A549 (cell line): ENCODE measurements around the gene DOK7.

Experiments used
- BHLHE40 ChIP-seq: IDR thresholded peaks from 2 replicates; pipeline ENCODE4 v1.6.1; 2012; ENCODE audit warnings: low read depth, low read length, inconsistent platforms
- EHMT2 ChIP-seq: fragments of 200-600 bp; sonication (generic); IDR thresholded peaks from 2 replicates; pipeline ENCODE4 v1.6.1; 2016; ENCODE audit warnings: antibody characterized with exemption, low read depth, mild to moderate bottlenecking, moderate library complexity
- MYC ChIP-seq: IDR thresholded peaks from 2 replicates; pipeline ENCODE4 v1.6.1; 2012; ENCODE audit warnings: mild to moderate bottlenecking, inconsistent platforms, low read length, improper control_type of control experiment, borderline replicate concordance
- POLR2A ChIP-seq: IDR thresholded peaks from 2 replicates; pipeline ENCODE4 v1.6.1; 2012; ENCODE audit warnings: mild to moderate bottlenecking, low read length
- TF ChIP-seq, protein P1 (sequence below): fragments of >200 bp; sonication (Bioruptor Twin); formaldehyde crosslinking; IDR thresholded peaks from 3 replicates; pipeline ENCODE4 v1.5.1; 2016

DNA sequence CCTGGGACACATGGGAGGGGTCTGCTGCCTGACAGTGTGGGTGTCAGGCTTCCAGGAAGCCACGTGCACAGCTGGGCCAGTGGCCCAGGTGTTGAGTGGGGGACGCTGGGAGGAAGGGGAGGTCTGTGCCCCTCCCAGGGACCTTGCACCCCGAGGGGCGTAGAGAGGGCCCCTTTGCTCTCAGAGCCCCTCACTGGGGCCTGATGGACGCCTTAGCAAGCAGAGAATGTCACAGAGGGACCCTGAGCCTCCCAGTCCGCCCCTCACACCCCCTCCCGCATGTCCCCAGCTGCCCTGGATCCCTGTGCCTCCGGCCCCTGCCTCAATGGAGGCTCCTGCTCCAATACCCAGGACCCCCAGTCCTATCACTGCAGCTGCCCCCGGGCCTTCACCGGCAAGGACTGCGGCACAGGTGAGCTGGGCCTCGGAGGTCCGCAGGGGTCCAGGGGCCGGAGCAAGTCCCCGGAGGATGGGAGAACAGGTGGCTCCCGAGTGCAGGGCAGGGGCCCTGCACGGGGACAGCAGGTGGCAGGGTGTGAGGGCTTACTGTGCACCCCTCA is 19.3 kb upstream of the DOK7 start:
- TF ChIP-seq EHMT2 (no peak), POLR2A (no peak), MYC (no peak), BHLHE40 (no peak)
- TF ChIP-seq, protein P1, sequence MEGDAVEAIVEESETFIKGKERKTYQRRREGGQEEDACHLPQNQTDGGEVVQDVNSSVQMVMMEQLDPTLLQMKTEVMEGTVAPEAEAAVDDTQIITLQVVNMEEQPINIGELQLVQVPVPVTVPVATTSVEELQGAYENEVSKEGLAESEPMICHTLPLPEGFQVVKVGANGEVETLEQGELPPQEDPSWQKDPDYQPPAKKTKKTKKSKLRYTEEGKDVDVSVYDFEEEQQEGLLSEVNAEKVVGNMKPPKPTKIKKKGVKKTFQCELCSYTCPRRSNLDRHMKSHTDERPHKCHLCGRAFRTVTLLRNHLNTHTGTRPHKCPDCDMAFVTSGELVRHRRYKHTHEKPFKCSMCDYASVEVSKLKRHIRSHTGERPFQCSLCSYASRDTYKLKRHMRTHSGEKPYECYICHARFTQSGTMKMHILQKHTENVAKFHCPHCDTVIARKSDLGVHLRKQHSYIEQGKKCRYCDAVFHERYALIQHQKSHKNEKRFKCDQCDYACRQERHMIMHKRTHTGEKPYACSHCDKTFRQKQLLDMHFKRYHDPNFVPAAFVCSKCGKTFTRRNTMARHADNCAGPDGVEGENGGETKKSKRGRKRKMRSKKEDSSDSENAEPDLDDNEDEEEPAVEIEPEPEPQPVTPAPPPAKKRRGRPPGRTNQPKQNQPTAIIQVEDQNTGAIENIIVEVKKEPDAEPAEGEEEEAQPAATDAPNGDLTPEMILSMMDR: peak; percentile 10; the same call in 2 of the 3 replicates
